SK-N-SH (cell line): ENCODE results near the gene CA12. TPM values are rescaled to one million over a fixed set of nuclear protein-coding genes. Genes with fewer than 3 reads are reported as not detected.

ENCODE experiments used
- CTCF ChIA-PET: fragments of 300-600, 350-600 bp; formaldehyde crosslinking; extraction: SDS; loops from one replicate; lab custom pipeline; 2021; lab: Yijun Ruan, JAX
- POLR2A ChIA-PET: fragments of 350-600 bp; sonication (Branson Sonifier 250); formaldehyde crosslinking; extraction: SDS; loops from one replicate; lab custom pipeline; 2020; ENCODE audit warnings: antibody characterized with exemption, inconsistent platforms; lab: Yijun Ruan, JAX
- DNase-seq: peaks from one replicate; pipeline ENCODE4 v3.0.0; 2012
- H2AFZ ChIP-seq: fragments of 200-600 bp; sonication (generic); 2 replicates; pipeline ENCODE4 v1.8.1; 2016; ENCODE audit warnings: antibody characterized with exemption, mild to moderate bottlenecking, low read depth
- H3F3A ChIP-seq: fragments of 200-600 bp; sonication (generic); replicated peaks from 2 replicates; pipeline ENCODE3; 2016; ENCODE audit warnings: antibody characterized with exemption, mild to moderate bottlenecking; ENCODE audit not compliant: insufficient read depth
- H3K27ac ChIP-seq, 2 experiments: fragments of 200-500 bp in 1 of 2; fragments of 200-600 bp in 1 of 2; sonication (Bioruptor generic) in 1 of 2; sonication (generic), shearing (Covaris generic) in 1 of 2; 2 replicates each; pipeline versions ENCODE4 v1.5.1 to v1.6.1; 2014 to 2016; ENCODE audit warnings: low read depth in 2 of 2, inconsistent platforms in 1 of 2, low read length in 1 of 2, mild to moderate bottlenecking in 1 of 2, mixed read lengths in 1 of 2
- H3K27me3 ChIP-seq: fragments of 200-600 bp; sonication (generic), shearing (Covaris generic); 2 replicates; pipeline ENCODE4 v1.6.1; 2016; ENCODE audit warnings: mixed run types; ENCODE audit not compliant: insufficient read depth
- H3K36me3 ChIP-seq, 2 experiments: fragments of 200-500 bp in 1 of 2; fragments of 200-600 bp in 1 of 2; sonication (Bioruptor generic) in 1 of 2; sonication (generic) in 1 of 2; replicated peaks in 1 of 2; 2 replicates each; pipeline versions ENCODE3 to v1.5.1; 2014 to 2016; ENCODE audit warnings: low read length in 1 of 2, mild to moderate bottlenecking in 1 of 2; ENCODE audit not compliant: insufficient read depth in 2 of 2, control insufficient read depth in 1 of 2
- H3K4me1 ChIP-seq, 2 experiments: fragments of 200-500 bp in 1 of 2; fragments of 200-600 bp in 1 of 2; sonication (Bioruptor generic) in 1 of 2; sonication (generic), shearing (Covaris generic) in 1 of 2; 2 replicates each; pipeline versions ENCODE4 v1.5.1 to v1.6.1; 2014 to 2016; ENCODE audit warnings: low read depth in 1 of 2, low read length in 1 of 2, mixed run types in 1 of 2; ENCODE audit not compliant: insufficient read depth in 2 of 2, control insufficient read depth in 1 of 2
- H3K4me2 ChIP-seq: fragments of 200-600 bp; sonication (generic), shearing (Covaris generic); 2 replicates; pipeline ENCODE4 v1.6.1; 2017; ENCODE audit warnings: mixed run types
- H3K4me3 ChIP-seq, 2 experiments: fragments of 200-500 bp in 1 of 2; fragments of 200-600 bp in 1 of 2; sonication (Bioruptor generic) in 1 of 2; sonication (generic), shearing (Covaris generic) in 1 of 2; 2 replicates each; pipeline versions ENCODE4 v1.5.1 to v1.8.1; 2014 to 2016; ENCODE audit warnings: low read depth in 2 of 2, inconsistent platforms in 1 of 2, low read length in 1 of 2, mild to moderate bottlenecking in 1 of 2, mixed read lengths in 1 of 2, moderate library complexity in 1 of 2
- H3K79me2 ChIP-seq: fragments of 200-600 bp; sonication (generic); 2 replicates; pipeline ENCODE4 v1.8.1; 2017; ENCODE audit warnings: mild to moderate bottlenecking; ENCODE audit not compliant: insufficient read depth
- H3K9ac ChIP-seq: fragments of 200-600 bp; sonication (generic); 2 replicates; pipeline ENCODE4 v1.6.1; 2017; ENCODE audit warnings: mixed run types
- H3K9me2 ChIP-seq: fragments of 200-600 bp; sonication (generic); 2 replicates; pipeline ENCODE4 v1.6.1; 2017; ENCODE audit warnings: mixed run types
- H3K9me3 ChIP-seq: fragments of 200-600 bp; sonication (generic); 2 replicates; pipeline ENCODE4 v1.6.1; 2017; ENCODE audit warnings: mixed run types, mild to moderate bottlenecking, moderate library complexity
- H4K20me1 ChIP-seq: fragments of 200-600 bp; sonication (generic); 2 replicates; pipeline ENCODE4 v1.6.1; 2017; ENCODE audit warnings: mild to moderate bottlenecking, mixed run types; ENCODE audit not compliant: insufficient read depth
- CTCF ChIP-seq: fragments of 200-600 bp; sonication (generic); IDR thresholded peaks from 2 replicates; pipeline ENCODE4 v1.6.1; 2017; ENCODE audit warnings: antibody characterized with exemption, mild to moderate bottlenecking, moderate library complexity
- ELF1 ChIP-seq: IDR thresholded peaks from 2 replicates; pipeline ENCODE4 v1.4.0; 2012
- FOSL2 ChIP-seq: IDR thresholded peaks from 2 replicates; pipeline ENCODE4 v1.4.0; 2012; ENCODE audit warnings: low read depth, mild to moderate bottlenecking, moderate library complexity, borderline replicate concordance
- FOXJ3 ChIP-seq: sonication (generic); formaldehyde crosslinking; IDR thresholded peaks from 2 replicates; pipeline ENCODE4 v1.5.1; 2020; ENCODE audit warnings: mild to moderate bottlenecking, missing genetic modification reagents
- MEF2A ChIP-seq: IDR thresholded peaks from 2 replicates; pipeline ENCODE4 v1.4.0; 2012; ENCODE audit warnings: low read depth, borderline replicate concordance
- REST ChIP-seq: IDR thresholded peaks from 2 replicates; pipeline ENCODE4 v1.6.1; 2012; ENCODE audit warnings: mild to moderate bottlenecking, low read depth, low read length, moderate library complexity
- SMC3 ChIP-seq: IDR thresholded peaks from 2 replicates; pipeline ENCODE4 v1.6.1; 2012; ENCODE audit warnings: low read depth, low read length, improper control_type of control experiment
- YY1 ChIP-seq: IDR thresholded peaks from 2 replicates; pipeline ENCODE4 v1.4.0; 2012; ENCODE audit warnings: low read depth, mild to moderate bottlenecking
- WGBS: methylation state at CpG from one replicate; pipeline ENCODE4 v1.1.6; 2017; ENCODE audit warnings: low lambda C conversion rate; 5-methylcytosine and 5-hydroxymethylcytosine counted together
- polyA plus RNA-seq, 3 experiments: library from polyadenylated mRNA; depleted of rRNA; stranded (reverse); fragments of >200 nt; gene quantifications; 2 replicates each; pipeline ENCODE4 v1.2.3, GENCODE V29; 2012
- TF ChIP-seq, protein P1 (sequence below): IDR thresholded peaks from 2 replicates; pipeline ENCODE4 v1.4.0; 2012; ENCODE audit warnings: low read depth, borderline replicate concordance
- TF ChIP-seq, protein P2 (sequence below): IDR thresholded peaks from 2 replicates; pipeline ENCODE4 v1.4.0; 2012; ENCODE audit warnings: low read depth, borderline replicate concordance

Gene CA12
- polyA plus RNA-seq, 1 of the 3 experiments (the other 2 are of a cell fraction) = 39.4 TPM

- H4K20me1 ChIP-seq = no peaks in the 10 kb centered on the region
- no peaks in the 10 kb centered on the region for H3K79me2 ChIP-seq
- H3K9me3 ChIP-seq = no peaks in the 10 kb centered on the region
- H3K4me2 ChIP-seq = no peak overlapping the region
- H3K36me3 ChIP-seq = no peaks in the 10 kb centered on the region
- no peak for TF ChIP-seq FOSL2
- TF ChIP-seq CTCF = no peak
- TF ChIP-seq ELF1 = no peak
- TF ChIP-seq YY1 = no peak
- TF ChIP-seq FOXJ3 (CRISPR knock-in tag) = no peak
- no peak for TF ChIP-seq REST
- no peak for TF ChIP-seq MEF2A
- TF ChIP-seq, protein P1, sequence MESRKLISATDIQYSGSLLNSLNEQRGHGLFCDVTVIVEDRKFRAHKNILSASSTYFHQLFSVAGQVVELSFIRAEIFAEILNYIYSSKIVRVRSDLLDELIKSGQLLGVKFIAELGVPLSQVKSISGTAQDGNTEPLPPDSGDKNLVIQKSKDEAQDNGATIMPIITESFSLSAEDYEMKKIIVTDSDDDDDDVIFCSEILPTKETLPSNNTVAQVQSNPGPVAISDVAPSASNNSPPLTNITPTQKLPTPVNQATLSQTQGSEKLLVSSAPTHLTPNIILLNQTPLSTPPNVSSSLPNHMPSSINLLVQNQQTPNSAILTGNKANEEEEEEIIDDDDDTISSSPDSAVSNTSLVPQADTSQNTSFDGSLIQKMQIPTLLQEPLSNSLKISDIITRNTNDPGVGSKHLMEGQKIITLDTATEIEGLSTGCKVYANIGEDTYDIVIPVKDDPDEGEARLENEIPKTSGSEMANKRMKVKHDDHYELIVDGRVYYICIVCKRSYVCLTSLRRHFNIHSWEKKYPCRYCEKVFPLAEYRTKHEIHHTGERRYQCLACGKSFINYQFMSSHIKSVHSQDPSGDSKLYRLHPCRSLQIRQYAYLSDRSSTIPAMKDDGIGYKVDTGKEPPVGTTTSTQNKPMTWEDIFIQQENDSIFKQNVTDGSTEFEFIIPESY = no peak
- TF ChIP-seq, protein P2, sequence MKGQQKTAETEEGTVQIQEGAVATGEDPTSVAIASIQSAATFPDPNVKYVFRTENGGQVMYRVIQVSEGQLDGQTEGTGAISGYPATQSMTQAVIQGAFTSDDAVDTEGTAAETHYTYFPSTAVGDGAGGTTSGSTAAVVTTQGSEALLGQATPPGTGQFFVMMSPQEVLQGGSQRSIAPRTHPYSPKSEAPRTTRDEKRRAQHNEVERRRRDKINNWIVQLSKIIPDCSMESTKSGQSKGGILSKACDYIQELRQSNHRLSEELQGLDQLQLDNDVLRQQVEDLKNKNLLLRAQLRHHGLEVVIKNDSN = no peak
- no peak for TF ChIP-seq SMC3
- H3K27ac ChIP-seq = no peak overlapping the region
- no peak overlapping the region for H3K4me3 ChIP-seq
- H3K27me3 ChIP-seq = no peaks in the 10 kb centered on the region
- WGBS = 82% methylated on average over 7 of the region's 8 CpGs
- CTCF ChIA-PET = interaction anchor here (1.0 kb wide), 1 partner anchor 11 kb away, joined by 3 read pairs; no protein-coding TSS in a partner anchor
- peaks cover 4 to 13% of the 10 kb centered on the region in 2 experiments for H3K4me1 ChIP-seq
- H3K9me2 ChIP-seq = no peaks in the 10 kb centered on the region
- DNase-seq = no peak
- H3K9ac ChIP-seq = no peak overlapping the region
- H3F3A ChIP-seq = peaks cover 18% of the 10 kb centered on the region
- H2AFZ ChIP-seq = no peak overlapping the region
- POLR2A ChIA-PET = no interaction called here
These were observed 28.4 kb downstream of the CA12 start for GRCh38 chr15:63353261-63353660.
